A549 (cell line): ENCODE data around the gene FARSB.

Experiments used
- CBX2 ChIP-seq: fragments of 200-600 bp; sonication (generic); IDR thresholded peaks from 2 replicates; pipeline ENCODE4 v1.6.1; 2016; ENCODE audit warnings: low read depth, mild to moderate bottlenecking, borderline replicate concordance
- CTCF ChIP-seq: fragments of >200 bp; sonication (Bioruptor Twin); formaldehyde crosslinking; IDR thresholded peaks from 3 replicates; pipeline ENCODE4 v1.5.1; 2016
- E2F6 ChIP-seq: IDR thresholded peaks from 2 replicates; pipeline ENCODE4 v1.6.1; 2012; ENCODE audit warnings: low read depth, borderline replicate concordance
- EP300 ChIP-seq, 2 experiments: fragments of >200 bp; sonication (Bioruptor Twin); formaldehyde crosslinking; IDR thresholded peaks; 2 replicates in 1 of 2; 3 replicates in 1 of 2; pipeline ENCODE4 v1.6.1; 2016 to 2017
- ESRRA ChIP-seq: fragments of 150-350 bp; IDR thresholded peaks from 2 replicates; pipeline ENCODE4 v1.6.1; 2014; ENCODE audit warnings: mild to moderate bottlenecking, low read length, borderline replicate concordance
- KDM5A ChIP-seq: fragments of 200-600 bp; sonication (generic); IDR thresholded peaks from 2 replicates; pipeline ENCODE4 v1.6.1; 2016; ENCODE audit warnings: antibody characterized with exemption, mild to moderate bottlenecking
- NFE2L2 ChIP-seq: fragments of 150-350 bp; conservative IDR thresholded peaks from 2 replicates; pipeline ENCODE4 v1.6.1; 2014; ENCODE audit warnings: low read length
- POLR2A ChIP-seq: IDR thresholded peaks from 2 replicates; pipeline ENCODE4 v1.6.1; 2012; ENCODE audit warnings: mild to moderate bottlenecking, low read length
- RNF2 ChIP-seq: fragments of 200-600 bp; sonication (generic); IDR thresholded peaks from 2 replicates; pipeline ENCODE4 v1.6.1; 2016; ENCODE audit warnings: low read depth, mild to moderate bottlenecking, antibody characterized with exemption, moderate library complexity, borderline replicate concordance
- SREBF2 ChIP-seq: fragments of 450-650 bp; IDR thresholded peaks from 2 replicates; pipeline ENCODE4 v1.6.1; 2014; ENCODE audit warnings: mild to moderate bottlenecking, moderate library complexity
- ZNF302 ChIP-seq: fragments of 250-450 bp; sonication (Bioruptor Pico); IDR thresholded peaks from 2 replicates; pipeline ENCODE4 v1.9.0; 2021; ENCODE audit warnings: inconsistent platforms, mild to moderate bottlenecking, moderate library complexity

- TF ChIP-seq ESRRA (no peak), CTCF (no peak), ZNF302 (CRISPR knock-in tag) (no peak), KDM5A (no peak), EP300 (IDR thresholded peaks at IDR 0.05) (no peak), POLR2A (no peak), SREBF2 (no peak), E2F6 (no peak), NFE2L2 (no peak), RNF2 (no peak), CBX2 (no peak)
Observed at GRCh38 chr2:222627764-222628163, 28.1 kb downstream of the FARSB start.
